ENCODE results near the gene BRSK1. TPM values are rescaled to one million over a fixed set of nuclear protein-coding genes. Genes with fewer than 3 reads are reported as not detected.

BRSK1 gene
- total RNA-seq, 6 donors from 2014 or later, result 1.0 to 2.7 (median 1.1) TPM; not detected in 1

- ATAC-seq (ENCODE audit: low FRiP score in 2 of 2), result no peak
- Histone ChIP-seq H3K27ac (no peak within 1 kb of the TSS), H3K4me1 (peaks cover 15 to 22% (median 19%) of the 10 kb centered on the region in 4 donors), H3K27me3 (peaks cover 2 to 36% (median 23%) of the 10 kb centered on the region in 4 donors), H3K9me3 (no peaks in the 10 kb centered on the region), H3K36me3 (no peaks in the 10 kb centered on the region), H3K4me3 (peak within 1 kb of the TSS; percentile 10 to 53 (median 42))
- no peak for TF ChIP-seq EP300 (IDR thresholded peaks at IDR 0.05)
- TF ChIP-seq POLR2AphosphoS5 (IDR thresholded peaks at IDR 0.05), result no peak
- no peak for TF ChIP-seq CTCF (IDR thresholded peaks at IDR 0.05)
- 0 to 6% methylated on average over 3 to 11 of the region's 43 CpGs for WGBS, 2 donors
- DNase-seq, result peak in 1 of 2 donors; percentile 71
Observed at GRCh38 chr19:55354698-55355212, 71.0 kb downstream of the BRSK1 start, which contains the start of gene COX6B2. TSS of gene COX6B2 (minus strand) at chr19:55354719. CDS start at chr19:55354521, 198 bp downstream.

- DNase-seq (no peak), ATAC-seq (ENCODE audit: low FRiP score in 2 of 2) (no peak)
- peaks cover 15 to 22% (median 19%) of the 10 kb centered on the region in 4 donors for H3K4me1 ChIP-seq
- H3K4me3 ChIP-seq, result no peak overlapping the region
- no peak for TF ChIP-seq POLR2AphosphoS5 (IDR thresholded peaks at IDR 0.05)
- no peak for TF ChIP-seq EP300 (IDR thresholded peaks at IDR 0.05)
- TF ChIP-seq POLR2A (IDR thresholded peaks at IDR 0.05), result no peak
- TF ChIP-seq CTCF (IDR thresholded peaks at IDR 0.05), result no peak
- no peaks in the 10 kb centered on the region for H3K9me3 ChIP-seq
- H3K36me3 ChIP-seq, result no peaks in the 10 kb centered on the region
- 44 to 46% methylated on average over 11 to 12 of the region's 13 CpGs for WGBS, 2 donors
- H3K27ac ChIP-seq, result no peak overlapping the region
- H3K27me3 ChIP-seq, result peaks cover 2 to 36% (median 23%) of the 10 kb centered on the region in 4 donors
Observed at GRCh38 chr19:55355213-55355821, 71.5 kb downstream of the BRSK1 start.

GRCh38 chr19:55358493-55358892, 74.7 kb downstream of the BRSK1 start:
- no peaks in the 10 kb centered on the region for H3K36me3 ChIP-seq
- ATAC-seq (ENCODE audit: low FRiP score in 2 of 2) (no peak), DNase-seq (peak in 1 of 2 donors; percentile 65)
- WGBS, 2 donors, result 84 to 93% methylated on average over 13 to 16 of the region's 19 CpGs
- no peak for TF ChIP-seq CTCF (IDR thresholded peaks at IDR 0.05)
- TF ChIP-seq POLR2AphosphoS5 (IDR thresholded peaks at IDR 0.05), result no peak
- TF ChIP-seq POLR2A (IDR thresholded peaks at IDR 0.05), result no peak
- no peak for TF ChIP-seq EP300 (IDR thresholded peaks at IDR 0.05)
- H3K4me1 ChIP-seq, result peaks cover 11 to 15% (median 14%) of the 10 kb centered on the region in 4 donors
- H3K27me3 ChIP-seq, result peaks cover 2 to 18% (median 13%) of the 10 kb centered on the region in 4 donors
- H3K27ac ChIP-seq, result no peak overlapping the region
- H3K9me3 ChIP-seq, result no peaks in the 10 kb centered on the region
- no peak overlapping the region for H3K4me3 ChIP-seq

- no peak overlapping the region for H3K4me3 ChIP-seq
- no peaks in the 10 kb centered on the region for H3K9me3 ChIP-seq
- no peak overlapping the region for H3K27ac ChIP-seq
- H3K27me3 ChIP-seq, result peaks cover 2 to 11% (median 8%) of the 10 kb centered on the region in 4 donors
- DNase-seq (peak in 1 of 2 donors; percentile 59), ATAC-seq (ENCODE audit: low FRiP score in 2 of 2) (no peak)
- 71 to 73% methylated on average over 14 to 31 of the region's 32 CpGs for WGBS, 2 donors
- TF ChIP-seq CTCF (IDR thresholded peaks at IDR 0.05), result no peak
- TF ChIP-seq EP300 (IDR thresholded peaks at IDR 0.05), result no peak
- no peak for TF ChIP-seq POLR2A (IDR thresholded peaks at IDR 0.05)
- TF ChIP-seq POLR2AphosphoS5 (IDR thresholded peaks at IDR 0.05), result no peak
- peaks cover 6 to 8% (median 7%) of the 10 kb centered on the region in 4 donors for H3K4me1 ChIP-seq
- no peaks in the 10 kb centered on the region for H3K36me3 ChIP-seq
Observed at GRCh38 chr19:55358943-55359908, 75.4 kb downstream of the BRSK1 start.
